Thymus (tissue), 11 donors: ENCODE results near the gene CFL1. TPM values are rescaled to one million over a fixed set of nuclear protein-coding genes. Genes with fewer than 3 reads are reported as not detected.
A peak's percentile ranks its signal among the peaks of the same experiment; 100 is the strongest.

ENCODE experiments used
- DNase-seq, 9 donors: peaks; one replicate each; pipeline ENCODE4 v3.0.0-alpha.2; 2013; ENCODE audit warnings: low spot score in 9 of 9, low read depth in 6 of 9, missing footprints in 1 of 9
- H3K27ac ChIP-seq, 2 donors: one replicate each; pipeline ENCODE4 v1.5.1; 2013; ENCODE audit warnings: control low read depth in 1 of 2, low read depth in 1 of 2, low read length in 1 of 2, mild to moderate bottlenecking in 1 of 2, moderate library complexity in 1 of 2
- H3K27me3 ChIP-seq, 2 donors: one replicate each; pipeline ENCODE4 v1.5.1; 2013; ENCODE audit warnings: low read length in 1 of 2; ENCODE audit not compliant: control insufficient read depth in 2 of 2, insufficient read depth in 1 of 2
- H3K36me3 ChIP-seq, 2 donors: one replicate each; pipeline ENCODE4 v1.5.1; 2013; ENCODE audit warnings: low read length in 1 of 2, mild to moderate bottlenecking in 1 of 2, moderate library complexity in 1 of 2; ENCODE audit not compliant: control insufficient read depth in 2 of 2, insufficient read depth in 2 of 2
- H3K4me1 ChIP-seq, 2 donors: one replicate each; pipeline ENCODE4 v1.5.1; 2013; ENCODE audit warnings: low read length in 2 of 2; ENCODE audit not compliant: control insufficient read depth in 2 of 2, insufficient read depth in 2 of 2
- H3K4me3 ChIP-seq, 2 donors: one replicate each; pipeline ENCODE4 v1.5.1; 2013; ENCODE audit warnings: low read length in 2 of 2, control low read depth in 1 of 2, mild to moderate bottlenecking in 1 of 2
- H3K9me3 ChIP-seq, 2 donors: one replicate each; pipeline ENCODE4 v1.5.1; 2013; ENCODE audit warnings: low read length in 1 of 2, mild to moderate bottlenecking in 1 of 2; ENCODE audit not compliant: control insufficient read depth in 2 of 2, insufficient read depth in 1 of 2
- WGBS: extraction: QIAGEN DNeasy Blood & Tissue Kit; methylation state at CpG from one replicate; pipeline ENCODE4 v1.1.7; 2013; 5-methylcytosine and 5-hydroxymethylcytosine counted together
- polyA plus RNA-seq: library from polyadenylated mRNA; stranded (reverse); fragments of 200-250 nt; gene quantifications from one replicate; pipeline ENCODE4 v1.2.3, GENCODE V29; 2013
- total RNA-seq: library from RNA; stranded (reverse); fragments of 120-200 nt; gene quantifications from one replicate; pipeline ENCODE4 v1.2.4, GENCODE V29; 2013
- donor health status: healthy.

The CFL1 gene
- total and polyA plus RNA-seq, 2 donors: 673 to 1,006 TPM

GRCh38 chr11:65891219-65892136 is 33.5 kb upstream of the CFL1 start:
- DNase-seq: peak in 3 of 9 donors; percentile 45 to 70 (median 50)
- Histone ChIP-seq H3K36me3 (peaks cover 3 to 6% of the 10 kb centered on the region in 2 donors), H3K4me1 (peaks cover 37 to 65% of the 10 kb centered on the region in 2 donors), H3K27me3 (peaks cover 0 to 6% of the 10 kb centered on the region in 2 donors), H3K9me3 (peaks cover 0 to 7% of the 10 kb centered on the region in 2 donors), H3K27ac (peak overlapping the region; percentile 93 to 95), H3K4me3 (peak overlapping the region; percentile 73 to 80)
- 3% methylated on average over 57 of the region's 57 CpGs for WGBS

GRCh38 chr11:65890324-65891218 is 32.6 kb upstream of the CFL1 start, which contains the start of gene CCDC85B:
TSS of gene CCDC85B (plus strand) at chr11:65890673. CDS start at chr11:65890784, 111 bp downstream.
- Histone ChIP-seq H3K4me3 (peak within 1 kb of the TSS; percentile 73 to 90), H3K27me3 (peaks cover 0 to 2% of the 10 kb centered on the region in 2 donors), H3K9me3 (peaks cover 0 to 7% of the 10 kb centered on the region in 2 donors), H3K36me3 (peaks cover 3 to 13% of the 10 kb centered on the region in 2 donors), H3K4me1 (peaks cover 37 to 65% of the 10 kb centered on the region in 2 donors), H3K27ac (peak within 1 kb of the TSS; percentile 93 to 95)
- peak; percentile 86 to 98 (median 96) for DNase-seq
- WGBS: under 1% methylated on average over 94 of the region's 94 CpGs

- Histone ChIP-seq H3K36me3 (peaks cover 18 to 35% of the 10 kb centered on the region in 2 donors), H3K4me1 (peaks cover 27 to 61% of the 10 kb centered on the region in 2 donors), H3K27me3 (no peaks in the 10 kb centered on the region), H3K9me3 (peaks cover 0 to 7% of the 10 kb centered on the region in 2 donors), H3K27ac (peak within 1 kb of the TSS; percentile 92 to 95), H3K4me3 (peak within 1 kb of the TSS; percentile 54 to 90)
- DNase-seq: peak; percentile 82 to 96 (median 89)
- WGBS: under 1% methylated on average over 57 of the region's 57 CpGs
These were observed 30.3 kb upstream of the CFL1 start, which contains the start of gene FIBP for GRCh38 chr11:65888163-65888814. TSS of gene FIBP (minus strand) at chr11:65888471. CDS start at chr11:65888418, 53 bp downstream.

GRCh38 chr11:65887723-65888162 is 29.8 kb upstream of the CFL1 start:
- Histone ChIP-seq H3K36me3 (peaks cover 22 to 40% of the 10 kb centered on the region in 2 donors), H3K4me1 (peaks cover 25 to 55% of the 10 kb centered on the region in 2 donors), H3K27me3 (no peaks in the 10 kb centered on the region), H3K9me3 (peaks cover 0 to 7% of the 10 kb centered on the region in 2 donors), H3K4me3 (peak overlapping the region; percentile 54 to 90), H3K27ac (peak overlapping the region; percentile 77 to 95)
- 9% methylated on average over 23 of the region's 23 CpGs for WGBS
- DNase-seq: no peak

GRCh38 chr11:65886826-65887722 is 29.1 kb upstream of the CFL1 start:
- Histone ChIP-seq H3K36me3 (peaks cover 26 to 47% of the 10 kb centered on the region in 2 donors), H3K4me1 (peaks cover 19 to 49% of the 10 kb centered on the region in 2 donors), H3K9me3 (peaks cover 0 to 7% of the 10 kb centered on the region in 2 donors), H3K4me3 (peak overlapping the region in 1 of 2 donors; percentile 90), H3K27me3 (no peaks in the 10 kb centered on the region), H3K27ac (no peak overlapping the region)
- DNase-seq: no peak
- WGBS: 95% methylated on average over 14 of the region's 14 CpGs

GRCh38 chr11:65885808-65886536 is 28.0 kb upstream of the CFL1 start:
- no peak overlapping the region for H3K27ac ChIP-seq
- WGBS: 95% methylated on average over 12 of the region's 12 CpGs
- H3K9me3 ChIP-seq: peaks cover 0 to 7% of the 10 kb centered on the region in 2 donors
- no peaks in the 10 kb centered on the region for H3K27me3 ChIP-seq
- H3K4me3 ChIP-seq: no peak overlapping the region
- DNase-seq: no peak
- H3K36me3 ChIP-seq: peaks cover 26 to 50% of the 10 kb centered on the region in 2 donors
- peaks cover 12 to 43% of the 10 kb centered on the region in 2 donors for H3K4me1 ChIP-seq

- WGBS: 97% methylated on average over 7 of the region's 7 CpGs
- H3K4me1 ChIP-seq: peaks cover 11 to 44% of the 10 kb centered on the region in 2 donors
- no peak overlapping the region for H3K4me3 ChIP-seq
- peaks cover 0 to 12% of the 10 kb centered on the region in 2 donors for H3K9me3 ChIP-seq
- peaks cover 26 to 50% of the 10 kb centered on the region in 2 donors for H3K36me3 ChIP-seq
- H3K27me3 ChIP-seq: no peaks in the 10 kb centered on the region
- DNase-seq: no peak
- no peak overlapping the region for H3K27ac ChIP-seq
These were observed 27.3 kb upstream of the CFL1 start for GRCh38 chr11:65885231-65885630.
